ENCODE data around the gene PAGE3.

The PAGE3 gene

DNA sequence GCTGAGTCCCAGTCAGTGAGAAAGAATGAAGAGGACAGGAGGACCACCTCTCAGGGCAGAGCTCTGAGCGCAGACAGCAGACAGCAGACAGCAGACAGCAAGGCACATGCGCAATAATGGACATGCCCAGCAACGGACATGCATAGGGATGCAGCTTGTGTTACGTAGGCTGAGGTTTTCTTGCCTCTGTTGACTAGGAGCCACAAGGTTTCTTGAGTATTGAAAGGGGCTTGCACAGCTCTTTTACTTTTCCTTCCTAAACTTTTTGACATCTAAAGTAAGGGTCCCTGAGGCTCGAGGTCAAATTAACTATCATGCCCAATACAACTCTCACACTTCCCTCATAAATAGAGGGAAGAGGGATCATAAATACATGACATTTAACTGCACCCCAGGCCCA is at the start of gene PAGE3:
TSS of gene PAGE3 (minus strand) at position 101 of the 400 bp plus-strand sequence. CDS start 1,013 bp downstream, outside the sequence.
- DNase-seq (ENCODE audit: low read depth): no peak

GRCh38 chrX:55312655-55313054 is 47.9 kb upstream of the PAGE3 start:
- DNase-seq (ENCODE audit: low read depth): no peak

DNA sequence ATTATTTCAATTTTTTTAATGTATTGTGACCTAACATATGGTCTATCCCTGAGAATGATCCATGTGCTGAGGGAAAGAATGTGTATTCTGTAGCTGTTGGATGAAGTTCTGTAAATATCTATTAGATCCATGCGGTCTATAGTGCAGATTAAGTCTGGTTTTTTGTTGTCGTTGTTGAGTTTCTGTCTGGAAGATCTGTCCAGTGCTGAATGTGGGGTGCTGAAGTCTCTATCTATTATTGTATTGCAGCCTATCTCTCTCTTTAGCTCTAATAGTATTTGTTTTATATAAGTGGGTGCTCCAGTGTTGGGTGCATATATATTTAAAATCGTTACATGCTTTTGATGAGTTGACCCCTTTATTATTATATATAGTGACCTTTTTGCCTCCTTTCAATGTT is 26.2 kb upstream of the PAGE3 start:
- no peak for DNase-seq (ENCODE audit: low read depth)

DNA sequence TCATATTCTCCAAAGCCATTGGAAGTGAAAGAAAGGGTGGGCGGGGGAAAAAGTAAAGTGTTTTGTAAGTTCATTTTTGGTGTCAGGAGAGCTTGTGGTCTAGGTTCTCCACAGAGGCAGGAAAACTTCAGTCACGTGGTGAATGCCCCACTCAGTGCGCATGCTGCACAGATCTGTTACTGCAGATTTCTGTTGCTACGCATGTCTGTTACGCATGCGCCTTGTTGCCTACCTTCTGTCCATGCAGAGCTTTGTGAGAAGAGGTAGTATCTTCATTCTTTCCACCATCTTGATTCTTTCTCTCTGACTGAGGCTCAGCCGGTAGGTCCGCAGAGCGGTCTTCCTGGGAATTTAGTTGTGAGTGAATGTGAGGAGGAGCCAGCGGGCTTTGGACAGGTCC is 15.1 kb upstream of the PAGE3 start:
- no peak for DNase-seq (ENCODE audit: low read depth)

DNA sequence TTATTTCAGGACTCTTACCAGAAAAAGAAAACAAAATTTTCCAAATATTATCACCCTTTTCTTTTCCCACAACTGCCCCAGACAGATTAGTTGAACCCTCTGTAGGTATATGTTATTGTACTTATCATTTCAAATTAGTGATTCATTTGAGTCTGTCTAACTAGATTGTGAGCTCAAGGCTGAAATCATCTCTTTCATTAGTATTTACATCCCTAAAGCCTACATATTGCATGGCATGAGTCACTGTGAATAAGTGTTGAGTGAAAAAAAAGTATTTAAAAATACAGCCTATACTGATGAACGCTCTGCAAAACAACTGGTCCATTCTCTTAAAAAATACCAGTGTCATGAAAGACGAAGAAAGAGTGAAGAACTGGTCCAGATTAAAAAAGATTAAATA is 3.9 kb downstream of the PAGE3 start:
- no peak for DNase-seq (ENCODE audit: low read depth)

- no peak for DNase-seq (ENCODE audit: low read depth)
Measured at GRCh38 chrX:55253528-55253927, 11.2 kb downstream of the PAGE3 start.

GRCh38 chrX:55240788-55241340 is 23.9 kb downstream of the PAGE3 start:
- DNase-seq (ENCODE audit: low read depth): no peak

- DNase-seq (ENCODE audit: low read depth): no peak
Measured at GRCh38 chrX:55220119-55220794, 44.5 kb downstream of the PAGE3 start, which contains the start of gene PAGE5. TSS of gene PAGE5 (plus strand) at chrX:55220346. CDS start at chrX:55221383, 1,037 bp downstream.

DNA sequence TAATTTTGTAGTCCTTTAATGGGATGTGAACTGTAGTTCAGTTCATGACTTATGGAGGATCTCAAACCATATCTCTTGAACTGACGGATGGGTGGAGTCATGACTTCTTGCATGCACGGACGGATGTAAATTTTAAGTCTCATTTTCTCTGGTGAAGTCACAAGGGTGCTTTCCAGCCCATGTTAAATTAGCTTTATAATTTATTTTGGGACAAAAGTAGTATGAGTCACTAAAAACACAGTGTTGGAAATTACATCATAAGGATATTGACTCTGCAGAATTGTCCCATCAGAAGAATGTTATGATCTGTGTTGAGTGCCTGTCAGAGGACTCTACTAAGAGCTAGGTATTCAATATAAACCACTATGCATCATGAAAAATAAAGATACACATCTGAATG is 51.3 kb downstream of the PAGE3 start:
- no peak for DNase-seq (ENCODE audit: low read depth)

DNA sequence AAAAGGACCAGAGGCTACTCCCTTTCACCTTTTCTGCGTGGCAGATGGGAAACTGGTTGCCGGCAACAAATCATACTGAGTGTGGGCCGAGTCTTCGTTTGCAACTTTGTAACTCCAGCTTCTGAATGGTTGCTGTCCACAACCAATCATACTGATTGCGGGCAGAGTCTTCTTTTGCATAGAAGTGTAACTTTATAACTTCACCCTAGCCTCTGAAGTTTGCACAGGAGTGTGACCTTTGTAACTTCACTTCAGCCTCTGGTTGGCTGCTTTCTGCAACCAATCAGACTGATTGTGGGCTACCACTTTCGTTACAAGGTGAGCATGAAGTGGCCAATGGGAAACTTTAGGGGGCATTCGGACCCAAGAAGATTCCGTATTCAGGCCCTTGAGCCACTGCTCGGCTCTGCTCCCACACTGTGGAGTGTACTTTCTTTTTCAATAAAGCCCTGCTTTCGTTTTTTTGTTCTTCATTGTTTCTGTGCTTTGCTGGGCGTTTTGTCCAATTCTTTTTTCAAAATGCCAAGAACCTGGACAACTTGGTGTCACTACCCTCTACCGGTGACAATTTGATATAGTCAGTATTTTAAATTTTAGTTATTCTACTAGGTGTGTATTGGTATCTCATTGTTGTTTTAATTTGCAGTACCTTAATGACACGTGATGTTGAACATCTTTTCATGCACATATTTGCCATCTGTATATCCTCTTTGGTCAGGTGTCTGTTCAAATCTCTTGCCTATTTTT is 53.6 kb downstream of the PAGE3 start:
- no peak for DNase-seq (ENCODE audit: low read depth)

All from fibroblast of gingiva (primary cell).